A549 (cell line): Measurements from ENCODE around the gene CABYR.

Experiments
- CHD2 ChIP-seq: fragments of 150-350 bp; IDR thresholded peaks from 2 replicates; pipeline ENCODE4 v1.6.1; 2014; ENCODE audit warnings: low read length; ENCODE audit not compliant: partially characterized antibody
- TF ChIP-seq, protein P1 (sequence below): fragments of >200 bp; sonication (Bioruptor Twin); formaldehyde crosslinking; IDR thresholded peaks from 3 replicates; pipeline ENCODE4 v1.5.1; 2016

GRCh38 chr18:24136967-24137373 is 1.9 kb upstream of the CABYR start:
- TF ChIP-seq, protein P1, sequence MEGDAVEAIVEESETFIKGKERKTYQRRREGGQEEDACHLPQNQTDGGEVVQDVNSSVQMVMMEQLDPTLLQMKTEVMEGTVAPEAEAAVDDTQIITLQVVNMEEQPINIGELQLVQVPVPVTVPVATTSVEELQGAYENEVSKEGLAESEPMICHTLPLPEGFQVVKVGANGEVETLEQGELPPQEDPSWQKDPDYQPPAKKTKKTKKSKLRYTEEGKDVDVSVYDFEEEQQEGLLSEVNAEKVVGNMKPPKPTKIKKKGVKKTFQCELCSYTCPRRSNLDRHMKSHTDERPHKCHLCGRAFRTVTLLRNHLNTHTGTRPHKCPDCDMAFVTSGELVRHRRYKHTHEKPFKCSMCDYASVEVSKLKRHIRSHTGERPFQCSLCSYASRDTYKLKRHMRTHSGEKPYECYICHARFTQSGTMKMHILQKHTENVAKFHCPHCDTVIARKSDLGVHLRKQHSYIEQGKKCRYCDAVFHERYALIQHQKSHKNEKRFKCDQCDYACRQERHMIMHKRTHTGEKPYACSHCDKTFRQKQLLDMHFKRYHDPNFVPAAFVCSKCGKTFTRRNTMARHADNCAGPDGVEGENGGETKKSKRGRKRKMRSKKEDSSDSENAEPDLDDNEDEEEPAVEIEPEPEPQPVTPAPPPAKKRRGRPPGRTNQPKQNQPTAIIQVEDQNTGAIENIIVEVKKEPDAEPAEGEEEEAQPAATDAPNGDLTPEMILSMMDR = no peak
- no peak for TF ChIP-seq CHD2
